ENCODE results near the gene PRSS36. TPM values are rescaled to one million over a fixed set of nuclear protein-coding genes. Genes with fewer than 3 reads are reported as not detected.

Gene PRSS36
- total RNA-seq, 1 experiment from 2014 or later, result 0.50 TPM

- in situ Hi-C loops (cut with HindIII; ENCODE audit: low pct_unique_long_range_greater_than_20kb, low sequenced_read_pairs), result no loop called here
- no peak for DNase-seq (ENCODE audit: low read depth, low spot score)
Observed at GRCh38 chr16:31133046-31133501, 16.8 kb downstream of the PRSS36 start.

GRCh38 chr16:31132303-31132979, 17.4 kb downstream of the PRSS36 start:
- in situ Hi-C loops (cut with HindIII; ENCODE audit: low pct_unique_long_range_greater_than_20kb, low sequenced_read_pairs), result no loop called here
- DNase-seq (ENCODE audit: low read depth, low spot score), result no peak

- in situ Hi-C loops (cut with HindIII; ENCODE audit: low pct_unique_long_range_greater_than_20kb, low sequenced_read_pairs), result no loop called here
- DNase-seq (ENCODE audit: low read depth, low spot score), result no peak
Observed at GRCh38 chr16:31131841-31132271, 18.0 kb downstream of the PRSS36 start.

- in situ Hi-C loops (cut with HindIII; ENCODE audit: low pct_unique_long_range_greater_than_20kb, low sequenced_read_pairs), result no loop called here
Observed at GRCh38 chr16:31131416-31131815, 18.4 kb downstream of the PRSS36 start.

GRCh38 chr16:31130899-31131298, 19.0 kb downstream of the PRSS36 start:
- no peak for DNase-seq (ENCODE audit: low read depth, low spot score)
- in situ Hi-C loops (cut with HindIII; ENCODE audit: low pct_unique_long_range_greater_than_20kb, low sequenced_read_pairs), result no loop called here

More at GRCh38 chr16:31131416-31131815, 18.4 kb downstream of the PRSS36 start:
- DNase-seq (ENCODE audit: low read depth, low spot score), result no peak

- no peak for DNase-seq (ENCODE audit: low read depth, low spot score)
- in situ Hi-C loops (cut with HindIII; ENCODE audit: low pct_unique_long_range_greater_than_20kb, low sequenced_read_pairs), result no loop called here
Observed at GRCh38 chr16:31130336-31130891, 19.5 kb downstream of the PRSS36 start.

GRCh38 chr16:31129568-31130335, 20.1 kb downstream of the PRSS36 start:
- in situ Hi-C loops (cut with HindIII; ENCODE audit: low pct_unique_long_range_greater_than_20kb, low sequenced_read_pairs), result no loop called here

GRCh38 chr16:31128711-31129567, 20.9 kb downstream of the PRSS36 start:
- DNase-seq (ENCODE audit: low read depth, low spot score), result no peak
- in situ Hi-C loops (cut with HindIII; ENCODE audit: low pct_unique_long_range_greater_than_20kb, low sequenced_read_pairs), result no loop called here

More at GRCh38 chr16:31129568-31130335, 20.1 kb downstream of the PRSS36 start:
- no peak for DNase-seq (ENCODE audit: low read depth, low spot score)

- in situ Hi-C loops (cut with HindIII; ENCODE audit: low pct_unique_long_range_greater_than_20kb, low sequenced_read_pairs), result no loop called here
- DNase-seq (ENCODE audit: low read depth, low spot score), result no peak
Observed at GRCh38 chr16:31127182-31127581, 22.7 kb downstream of the PRSS36 start.

GRCh38 chr16:31125844-31126243, 24.0 kb downstream of the PRSS36 start:
- in situ Hi-C loops (cut with HindIII; ENCODE audit: low pct_unique_long_range_greater_than_20kb, low sequenced_read_pairs), result no loop called here
- no peak for DNase-seq (ENCODE audit: low read depth, low spot score)

- in situ Hi-C loops (cut with HindIII; ENCODE audit: low pct_unique_long_range_greater_than_20kb, low sequenced_read_pairs), result no loop called here
- no peak for DNase-seq (ENCODE audit: low read depth, low spot score)
Observed at GRCh38 chr16:31120129-31120528, 29.7 kb downstream of the PRSS36 start.

GRCh38 chr16:31118223-31119155, 31.4 kb downstream of the PRSS36 start:
- DNase-seq (ENCODE audit: low read depth, low spot score), result no peak
- in situ Hi-C loops (cut with HindIII; ENCODE audit: low pct_unique_long_range_greater_than_20kb, low sequenced_read_pairs), result no loop called here

GRCh38 chr16:31117384-31118222, 32.3 kb downstream of the PRSS36 start, which contains the start of gene KAT8:
Gene KAT8, plus strand, starts transcription at chr16:31117664. Its CDS starts 18 bp downstream, at chr16:31117682.
- in situ Hi-C loops (cut with HindIII; ENCODE audit: low pct_unique_long_range_greater_than_20kb, low sequenced_read_pairs), result no loop called here

GRCh38 chr16:31114468-31114867, 35.4 kb downstream of the PRSS36 start:
- in situ Hi-C loops (cut with HindIII; ENCODE audit: low pct_unique_long_range_greater_than_20kb, low sequenced_read_pairs), result no loop called here
- DNase-seq (ENCODE audit: low read depth, low spot score), result no peak

More at GRCh38 chr16:31117384-31118222, 32.3 kb downstream of the PRSS36 start, which contains the start of gene KAT8:
- DNase-seq (ENCODE audit: low read depth, low spot score), result peak; percentile 98

- in situ Hi-C loops (cut with HindIII; ENCODE audit: low pct_unique_long_range_greater_than_20kb, low sequenced_read_pairs), result no loop called here
- no peak for DNase-seq (ENCODE audit: low read depth, low spot score)
Observed at GRCh38 chr16:31113121-31114120, 36.4 kb downstream of the PRSS36 start.

All from SK-MEL-5 (cell line).